Endothelial cell of umbilical vein (primary cell): ENCODE data around the gene HECTD1. TPM values are rescaled to one million over a fixed set of nuclear protein-coding genes. Genes with fewer than 3 reads are reported as not detected.

Source experiments
- BruUV-seq: library from RNA; stranded (reverse); fragments of 400-500 nt; replicated peaks from 2 replicates; lab custom pipeline; 2021; lab: Mats Ljungman, UMichigan
- CTCF ChIA-PET: fragments of 300-600, 350-600 bp; sonication (Branson Sonifier 250); formaldehyde crosslinking; loops from one replicate; lab custom pipeline; 2021; ENCODE audit warnings: antibody characterized with exemption, inconsistent platforms; lab: Charles Lee
- POLR2A ChIA-PET: fragments of 300-600, 350-600 bp; sonication (Branson Sonifier 250); formaldehyde crosslinking; loops from one replicate; lab custom pipeline; 2021; ENCODE audit warnings: antibody characterized with exemption, inconsistent platforms; lab: Charles Lee
- DNase-seq: peaks from one replicate; pipeline ENCODE4 v3.0.0-alpha.2; 2011; ENCODE audit warnings: low read depth, low spot score
- FAIRE-seq: peaks from 2 replicates; lab custom pipeline; 2011; peaks lifted over from hg19 to GRCh38; lab: Jason Lieb, UNC
- H2AFZ ChIP-seq: 2 replicates; pipeline ENCODE4 v1.6.0; 2012; ENCODE audit warnings: low read depth, low read length, control low read depth, inconsistent platforms
- H3K27ac ChIP-seq: 2 replicates; pipeline ENCODE4 v1.5.1; 2011; ENCODE audit warnings: low read depth, mild to moderate bottlenecking, control low read depth, low read length, moderate library complexity; ENCODE audit not compliant: insufficient read depth
- H3K27me3 ChIP-seq, 2 experiments: 2 replicates each; pipeline versions ENCODE4 v1.6.0 to v1.6.1; 2011; ENCODE audit warnings: low read length in 2 of 2, mixed read lengths in 1 of 2; ENCODE audit not compliant: control insufficient read depth in 2 of 2, insufficient read depth in 2 of 2
- H3K36me3 ChIP-seq, 2 experiments: 2 replicates in 1 of 2; 3 replicates in 1 of 2; pipeline ENCODE4 v1.5.1; 2011; ENCODE audit warnings: low read length in 2 of 2, mild to moderate bottlenecking in 1 of 2, moderate library complexity in 1 of 2; ENCODE audit not compliant: control insufficient read depth in 2 of 2, insufficient read depth in 2 of 2; ENCODE audit errors: extremely low read depth in 1 of 2
- H3K4me1 ChIP-seq: 3 replicates; pipeline ENCODE4 v1.5.1; 2011; ENCODE audit warnings: mild to moderate bottlenecking, low read length; ENCODE audit not compliant: control insufficient read depth, insufficient read depth; ENCODE audit errors: extremely low read depth
- H3K4me2 ChIP-seq: 2 replicates; pipeline ENCODE4 v1.6.1; 2011; ENCODE audit warnings: low read length, control low read depth, mixed read lengths; ENCODE audit not compliant: insufficient read depth
- H3K4me3 ChIP-seq, 3 experiments: fragments of 200-600 bp in 1 of 3; sonication (generic), shearing (Covaris generic) in 1 of 3; replicated peaks in 1 of 3; 2 replicates each; pipeline ENCODE4 v1.5.1; 2011 to 2016; ENCODE audit warnings: control low read depth in 3 of 3, low read length in 3 of 3, mild to moderate bottlenecking in 2 of 3, inconsistent platforms in 1 of 3, low read depth in 1 of 3, moderate library complexity in 1 of 3; ENCODE audit not compliant: insufficient read depth in 1 of 3
- H3K79me2 ChIP-seq: 2 replicates; pipeline ENCODE4 v1.6.0; 2012; ENCODE audit warnings: low read length, inconsistent platforms; ENCODE audit not compliant: control insufficient read depth, insufficient read depth
- H3K9ac ChIP-seq: replicated peaks from 2 replicates; pipeline ENCODE3; 2011; ENCODE audit warnings: low read length, control low read depth; ENCODE audit not compliant: insufficient read depth; ENCODE audit errors: extremely low read depth
- H3K9me1 ChIP-seq: replicated peaks from 3 replicates; pipeline ENCODE4 v1.6.0; 2011; ENCODE audit warnings: mild to moderate bottlenecking, low read length; ENCODE audit not compliant: control insufficient read depth, insufficient read depth; ENCODE audit errors: extremely low read depth
- H3K9me3 ChIP-seq: replicated peaks from 2 replicates; pipeline ENCODE4 v1.5.1; 2012; ENCODE audit warnings: low read length, inconsistent platforms; ENCODE audit not compliant: control insufficient read depth, insufficient read depth
- H4K20me1 ChIP-seq: replicated peaks from 2 replicates; pipeline ENCODE3; 2011; ENCODE audit warnings: mild to moderate bottlenecking, low read length; ENCODE audit not compliant: control insufficient read depth, insufficient read depth; ENCODE audit errors: extremely low read depth
- EZH2 ChIP-seq: IDR thresholded peaks from 2 replicates; pipeline ENCODE4 v1.6.1; 2012; ENCODE audit warnings: borderline replicate concordance, low read depth, mild to moderate bottlenecking, moderate library complexity, low read length, inconsistent platforms; ENCODE audit not compliant: severe bottlenecking
- FOS ChIP-seq: IDR thresholded peaks from 2 replicates; pipeline ENCODE4 v1.6.1; 2011; ENCODE audit warnings: mild to moderate bottlenecking, low read length, moderate library complexity, borderline replicate concordance; ENCODE audit not compliant: insufficient read depth
- JUN ChIP-seq: IDR thresholded peaks from 2 replicates; pipeline ENCODE4 v1.6.1; 2011; ENCODE audit warnings: borderline replicate concordance, low read depth; ENCODE audit not compliant: insufficient read length, insufficient read depth
- POLR2A ChIP-seq: IDR thresholded peaks from 2 replicates; pipeline ENCODE4 v1.6.1; 2012; ENCODE audit warnings: low read depth, mild to moderate bottlenecking, control low read depth, low read length
- dilution Hi-C: fragments of 300-500 bp; cut with MboI; formaldehyde crosslinking; loops from one replicate; pipeline ENCODE4 v1.15.0; 2019; ENCODE audit warnings: low sequenced_read_pairs; ENCODE audit not compliant: extremely low pct_ligation_motif_present
- intact Hi-C: fragments of 100-400 bp; cut with micrococcal nuclease; formaldehyde crosslinking; loops from one replicate; pipeline ENCODE4 v1.10.0; 2022
- polyA plus RNA-seq, 4 experiments: library from polyadenylated mRNA; depleted of rRNA in 3 of 4; stranded (reverse) in 3 of 4; unstranded in 1 of 4; fragments of >200 nt; gene quantifications; 2 replicates each; pipeline versions ENCODE4 v1.2.1 to v1.2.3, GENCODE V29; 2011 to 2012; ENCODE audit warnings: missing spikeins in 1 of 4
- total RNA-seq: library from RNA; stranded (reverse); gene quantifications from 2 replicates; pipeline ENCODE4 v1.2.3, GENCODE V29; 2021
- TF ChIP-seq, protein P1 (sequence below): IDR thresholded peaks from 2 replicates; pipeline ENCODE4 v1.6.1; 2011; ENCODE audit not compliant: insufficient read depth, insufficient read length

HECTD1 gene
- total and polyA plus RNA-seq, 2 donors (not counting 3 experiments of a cell fraction or from before 2014, with no cell fraction given), result 67.9 to 181 TPM

DNA sequence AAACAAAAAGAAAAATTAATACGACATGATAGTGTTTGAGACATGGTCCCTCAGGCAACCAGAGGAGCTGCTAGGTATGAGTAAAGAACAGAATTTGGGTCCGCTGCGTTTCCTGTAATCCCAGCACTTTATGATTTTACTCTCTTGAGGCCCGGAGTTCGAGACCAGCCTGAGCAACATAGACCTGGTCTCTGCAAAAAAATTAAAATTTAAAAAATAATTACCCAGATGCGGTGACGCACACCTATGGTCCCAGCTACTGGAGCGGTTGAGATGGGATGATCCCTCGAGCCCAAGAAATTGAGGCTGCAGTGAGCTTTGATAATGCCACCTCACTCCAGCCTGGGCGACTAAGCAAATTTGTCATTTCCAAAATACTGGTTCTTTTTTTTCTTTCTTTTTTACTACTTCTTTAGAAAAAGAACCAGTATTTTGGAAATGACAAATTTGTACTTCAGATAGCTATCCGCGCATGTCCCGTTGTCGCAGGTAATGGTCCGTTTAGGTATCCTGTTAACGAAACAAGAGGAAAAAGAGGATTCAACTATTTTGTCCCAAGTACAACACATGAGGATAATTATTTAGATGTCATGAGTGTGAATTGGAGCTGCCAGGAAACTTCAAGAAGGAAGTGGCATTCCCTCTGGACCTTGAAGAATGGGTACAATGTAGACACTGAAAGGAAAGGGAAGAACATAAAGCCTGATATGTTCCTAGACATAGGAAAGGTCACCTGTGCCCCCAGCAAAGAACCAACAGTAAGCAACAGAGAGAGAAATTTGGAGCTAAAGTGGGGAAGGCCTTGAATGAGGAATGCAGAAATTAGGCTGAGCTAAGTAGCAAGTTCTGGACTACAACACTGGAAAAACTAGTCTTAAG is 1.2 kb upstream of the HECTD1 start:
- ChIA-PET CTCF (interaction anchor here (0.7 to 3.8 kb wide), 22 partner anchors 14 to 151 kb away, joined by 3 to 25 read pairs (median 6); no protein-coding TSS in a partner anchor), POLR2A (interaction anchor here (0.6 to 1.4 kb wide), 3 partner anchors 89 to 531 kb away, joined by 3 to 7 read pairs (median 5); partner anchors contain the start of genes AP4S1 and STRN3)
- peaks cover 4% of the 10 kb centered on the region for H4K20me1 ChIP-seq
- H3K27ac ChIP-seq, result peak overlapping the region; percentile 66
- peak overlapping the region; percentile 74 for H3K9ac ChIP-seq
- DNase-seq (no peak), FAIRE-seq (no peak)
- peak overlapping the region; percentile 60 for H3K4me2 ChIP-seq
- no peaks in the 10 kb centered on the region for H3K9me1 ChIP-seq
- no TSS peak for BruUV-seq
- intact Hi-C loops, result loop anchor here (2.0 to 5.0 kb wide), 2 partner anchors 181 to 242 kb away; partner anchors contain the start of genes AP4S1 and STRN3
- peaks cover 36% of the 10 kb centered on the region for H3K79me2 ChIP-seq
- peaks cover 14% of the 10 kb centered on the region for H3K4me1 ChIP-seq
- H3K27me3 ChIP-seq, result no peaks in the 10 kb centered on the region
- peak overlapping the region; percentile 80 for H2AFZ ChIP-seq
- H3K4me3 ChIP-seq, result peak overlapping the region in 2 of 3 experiments; percentile 20 to 49
- no peaks in the 10 kb centered on the region for H3K36me3 ChIP-seq
- TF ChIP-seq, protein P1, sequence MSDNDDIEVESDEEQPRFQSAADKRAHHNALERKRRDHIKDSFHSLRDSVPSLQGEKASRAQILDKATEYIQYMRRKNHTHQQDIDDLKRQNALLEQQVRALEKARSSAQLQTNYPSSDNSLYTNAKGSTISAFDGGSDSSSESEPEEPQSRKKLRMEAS, result no peak
- TF ChIP-seq POLR2A (no peak), EZH2 (no peak), FOS (no peak), JUN (no peak)
- no peaks in the 10 kb centered on the region for H3K9me3 ChIP-seq
- dilution Hi-C loops, result no loop called here
